ENCODE data around the gene ADRA2A. TPM values are rescaled to one million over a fixed set of nuclear protein-coding genes. Genes with fewer than 3 reads are reported as not detected.

The ADRA2A gene
- total RNA-seq, 1 experiment from 2014 or later, result 0.05 TPM

DNA sequence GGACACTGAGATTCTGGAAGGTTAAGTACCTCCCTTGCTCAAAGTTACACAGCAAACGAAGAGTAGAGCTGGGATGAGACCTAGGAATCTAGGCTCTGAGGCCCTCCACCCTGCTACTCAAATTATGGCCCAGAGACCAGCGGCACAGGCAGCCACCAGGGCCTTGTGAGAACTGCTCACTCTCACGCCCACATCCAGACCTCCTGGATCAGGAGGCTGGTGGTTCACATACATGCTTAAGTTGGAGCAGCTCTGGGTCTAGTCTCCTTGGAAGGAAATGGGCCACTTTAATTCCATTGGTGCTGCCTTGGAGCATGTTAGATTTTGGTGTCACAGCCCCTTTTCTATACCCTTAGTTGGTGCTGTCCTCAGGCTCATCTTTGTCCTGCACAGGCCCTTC, 41.9 kb downstream of the ADRA2A start:
- H3K27me3 ChIP-seq (ENCODE audit: control insufficient read depth, insufficient read depth, low read length), result no peaks in the 10 kb centered on the region; the same call in 1 of the 2 replicates
- H3K9me3 ChIP-seq (ENCODE audit: control insufficient read depth, insufficient read depth, low read depth, low read length), result no peaks in the 10 kb centered on the region
- H3K4me1 ChIP-seq (ENCODE audit: control insufficient read depth, insufficient read depth, low read length), result no peaks in the 10 kb centered on the region
- no peak for DNase-seq (ENCODE audit: low read depth, low spot score)
- H3K36me3 ChIP-seq (ENCODE audit: control insufficient read depth, insufficient read depth, low read length), result no peaks in the 10 kb centered on the region
- intact Hi-C loops (cut with micrococcal nuclease; ENCODE audit: unreplicated experiment) (no loop called here), in situ Hi-C loops (cut with HindIII; ENCODE audit: low pct_unique_long_range_greater_than_20kb, low sequenced_read_pairs) (no loop called here)
- TF ChIP-seq POLR2AphosphoS5 (IDR thresholded peaks at IDR 0.05; ENCODE audit: low read depth, low read length), result no peak
- TF ChIP-seq TCF7L2 (IDR thresholded peaks at IDR 0.05; ENCODE audit: low read depth, low read length), result no peak
- TF ChIP-seq SIN3A (IDR thresholded peaks at IDR 0.05; ENCODE audit: borderline replicate concordance, insufficient read depth, low read depth, low read length), result no peak
- TF ChIP-seq, protein P1, sequence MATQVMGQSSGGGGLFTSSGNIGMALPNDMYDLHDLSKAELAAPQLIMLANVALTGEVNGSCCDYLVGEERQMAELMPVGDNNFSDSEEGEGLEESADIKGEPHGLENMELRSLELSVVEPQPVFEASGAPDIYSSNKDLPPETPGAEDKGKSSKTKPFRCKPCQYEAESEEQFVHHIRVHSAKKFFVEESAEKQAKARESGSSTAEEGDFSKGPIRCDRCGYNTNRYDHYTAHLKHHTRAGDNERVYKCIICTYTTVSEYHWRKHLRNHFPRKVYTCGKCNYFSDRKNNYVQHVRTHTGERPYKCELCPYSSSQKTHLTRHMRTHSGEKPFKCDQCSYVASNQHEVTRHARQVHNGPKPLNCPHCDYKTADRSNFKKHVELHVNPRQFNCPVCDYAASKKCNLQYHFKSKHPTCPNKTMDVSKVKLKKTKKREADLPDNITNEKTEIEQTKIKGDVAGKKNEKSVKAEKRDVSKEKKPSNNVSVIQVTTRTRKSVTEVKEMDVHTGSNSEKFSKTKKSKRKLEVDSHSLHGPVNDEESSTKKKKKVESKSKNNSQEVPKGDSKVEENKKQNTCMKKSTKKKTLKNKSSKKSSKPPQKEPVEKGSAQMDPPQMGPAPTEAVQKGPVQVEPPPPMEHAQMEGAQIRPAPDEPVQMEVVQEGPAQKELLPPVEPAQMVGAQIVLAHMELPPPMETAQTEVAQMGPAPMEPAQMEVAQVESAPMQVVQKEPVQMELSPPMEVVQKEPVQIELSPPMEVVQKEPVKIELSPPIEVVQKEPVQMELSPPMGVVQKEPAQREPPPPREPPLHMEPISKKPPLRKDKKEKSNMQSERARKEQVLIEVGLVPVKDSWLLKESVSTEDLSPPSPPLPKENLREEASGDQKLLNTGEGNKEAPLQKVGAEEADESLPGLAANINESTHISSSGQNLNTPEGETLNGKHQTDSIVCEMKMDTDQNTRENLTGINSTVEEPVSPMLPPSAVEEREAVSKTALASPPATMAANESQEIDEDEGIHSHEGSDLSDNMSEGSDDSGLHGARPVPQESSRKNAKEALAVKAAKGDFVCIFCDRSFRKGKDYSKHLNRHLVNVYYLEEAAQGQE (IDR thresholded peaks at IDR 0.05; ENCODE audit: insufficient read depth in 1 of 2, low read depth in 2 of 2, low read length in 1 of 2), result no peak
- no peak for TF ChIP-seq CTCF (IDR thresholded peaks at IDR 0.05)
- ATAC-seq, result no peak
- H3K4me3 ChIP-seq (ENCODE audit: low read depth in 2 of 2, low read length in 2 of 2), result no peak overlapping the region
- BruUV-seq (replicated peaks), result no TSS peak
- POLR2A ChIA-PET, result no interaction called here
- H3K27ac ChIP-seq (ENCODE audit: low read length), result no peak overlapping the region
- CTCF ChIA-PET, result no interaction called here

GRCh38 chr10:111119637-111120036, 42.8 kb downstream of the ADRA2A start:
- Histone ChIP-seq H3K4me1 (ENCODE audit: control insufficient read depth, insufficient read depth, low read length) (no peaks in the 10 kb centered on the region), H3K27ac (ENCODE audit: low read length) (no peak overlapping the region), H3K9me3 (ENCODE audit: control insufficient read depth, insufficient read depth, low read depth, low read length) (no peaks in the 10 kb centered on the region), H3K36me3 (ENCODE audit: control insufficient read depth, insufficient read depth, low read length) (no peaks in the 10 kb centered on the region), H3K4me3 (ENCODE audit: low read depth in 2 of 2, low read length in 2 of 2) (no peak overlapping the region), H3K27me3 (ENCODE audit: control insufficient read depth, insufficient read depth, low read length) (no peaks in the 10 kb centered on the region; the same call in 1 of the 2 replicates)
- no peak for ATAC-seq
- no peak for DNase-seq (ENCODE audit: low read depth, low spot score)
- BruUV-seq (replicated peaks), result no TSS peak
- intact Hi-C loops (cut with micrococcal nuclease; ENCODE audit: unreplicated experiment), result no loop called here
- POLR2A ChIA-PET, result no interaction called here
- in situ Hi-C loops (cut with HindIII; ENCODE audit: low pct_unique_long_range_greater_than_20kb, low sequenced_read_pairs), result no loop called here
- CTCF ChIA-PET, result no interaction called here
- TF ChIP-seq, protein P1 (IDR thresholded peaks at IDR 0.05; ENCODE audit: insufficient read depth in 1 of 2, low read depth in 2 of 2, low read length in 1 of 2), result no peak
- no peak for TF ChIP-seq TCF7L2 (IDR thresholded peaks at IDR 0.05; ENCODE audit: low read depth, low read length)
- no peak for TF ChIP-seq CTCF (IDR thresholded peaks at IDR 0.05)
- no peak for TF ChIP-seq SIN3A (IDR thresholded peaks at IDR 0.05; ENCODE audit: borderline replicate concordance, insufficient read depth, low read depth, low read length)
- TF ChIP-seq POLR2AphosphoS5 (IDR thresholded peaks at IDR 0.05; ENCODE audit: low read depth, low read length), result no peak

All from Panc1 (cell line).